HT-29 (cell line): ENCODE results near the gene LIG1. TPM values are rescaled to one million over a fixed set of nuclear protein-coding genes. Genes with fewer than 3 reads are reported as not detected.

Source experiments
- DNase-seq: peaks from one replicate; pipeline ENCODE4 v3.0.0-alpha.2; 2015; ENCODE audit warnings: low spot score
- total RNA-seq: library from RNA; depleted of rRNA; stranded (reverse); fragments of >200 nt; shearing (Covaris generic); gene quantifications from 2 replicates; pipeline ENCODE4 v1.2.3, GENCODE V29; 2014

LIG1 gene
- total RNA-seq, 1 experiment from 2014 or later: 182 TPM

DNA sequence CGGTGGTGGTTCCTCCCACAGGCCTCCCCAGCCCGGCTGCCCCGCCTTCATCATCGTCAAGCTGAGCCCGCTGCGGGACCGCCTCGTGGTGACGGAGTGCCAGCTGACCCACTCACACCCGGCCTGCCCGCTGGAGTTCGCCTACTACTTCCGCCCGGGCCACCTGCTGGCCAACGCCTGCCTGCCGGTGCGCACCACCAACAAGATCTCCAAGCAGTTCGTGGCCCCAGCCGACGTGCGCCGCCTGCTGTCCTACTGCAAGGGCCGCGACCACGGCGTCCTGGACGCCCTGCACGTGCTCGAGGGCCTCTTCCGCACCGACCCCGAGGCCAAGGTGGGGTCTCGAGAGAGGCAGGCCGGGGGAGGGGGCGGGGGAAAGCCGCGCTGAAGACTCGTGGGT is 12.3 kb upstream of the LIG1 start:
- DNase-seq: no peak

DNA sequence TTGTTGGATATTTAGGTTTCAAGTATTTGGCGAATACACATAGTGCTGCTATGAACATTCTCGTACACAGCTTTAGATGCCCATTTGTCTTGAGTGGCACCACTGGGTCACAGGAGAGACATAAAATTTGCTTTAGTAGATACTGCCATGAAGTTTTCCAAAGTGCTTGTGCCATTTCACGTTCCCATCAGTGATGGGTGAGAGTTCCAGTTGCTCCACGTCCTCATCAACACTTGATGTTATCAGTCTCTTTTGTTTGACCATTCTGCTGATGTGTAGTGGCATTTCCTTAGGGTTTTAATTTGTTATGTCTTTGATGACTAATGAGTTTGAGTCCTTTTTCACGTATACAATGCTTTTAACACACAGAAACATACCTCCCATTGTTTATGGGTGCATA is 11.4 kb upstream of the LIG1 start:
- DNase-seq: no peak

DNA sequence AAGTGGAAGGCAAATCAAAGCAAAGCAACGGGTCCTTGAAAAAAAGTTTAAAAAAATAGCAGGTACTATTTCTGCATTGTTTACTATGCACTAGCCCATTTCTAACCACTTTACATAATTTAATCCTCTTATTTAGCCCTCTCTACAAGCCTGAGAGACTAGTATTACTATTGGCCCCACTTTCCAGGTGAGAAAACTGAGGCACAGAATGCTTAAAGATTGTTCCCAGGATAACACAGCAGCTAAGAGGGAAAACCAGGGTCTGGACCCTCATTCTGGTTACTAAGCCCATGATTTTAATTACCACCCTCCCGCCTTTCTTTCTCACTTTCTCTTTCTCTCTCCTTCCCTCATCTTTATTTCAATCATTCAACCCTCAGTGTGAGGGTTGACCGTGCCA is 6.1 kb upstream of the LIG1 start:
- DNase-seq: no peak

DNA sequence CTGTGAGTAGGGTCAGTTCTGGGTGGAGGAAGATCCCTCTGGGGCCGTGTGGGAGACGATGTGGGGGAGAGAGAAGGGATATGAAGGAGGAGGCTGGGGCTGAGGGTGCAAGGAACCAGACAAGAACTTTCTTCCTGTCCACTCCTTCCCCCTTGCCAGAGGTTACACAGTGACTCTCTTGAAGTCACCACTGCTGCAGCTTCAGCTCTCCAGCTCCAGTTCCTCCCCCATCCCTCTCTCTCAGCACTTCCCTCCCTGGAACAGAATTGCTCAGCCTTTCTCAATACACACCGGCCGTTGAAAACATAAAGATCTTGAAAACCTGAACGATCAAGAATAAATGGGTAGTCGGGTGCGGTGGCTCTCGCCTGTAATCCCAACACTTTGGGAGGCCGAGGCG is 5.4 kb upstream of the LIG1 start:
- no peak for DNase-seq

DNA sequence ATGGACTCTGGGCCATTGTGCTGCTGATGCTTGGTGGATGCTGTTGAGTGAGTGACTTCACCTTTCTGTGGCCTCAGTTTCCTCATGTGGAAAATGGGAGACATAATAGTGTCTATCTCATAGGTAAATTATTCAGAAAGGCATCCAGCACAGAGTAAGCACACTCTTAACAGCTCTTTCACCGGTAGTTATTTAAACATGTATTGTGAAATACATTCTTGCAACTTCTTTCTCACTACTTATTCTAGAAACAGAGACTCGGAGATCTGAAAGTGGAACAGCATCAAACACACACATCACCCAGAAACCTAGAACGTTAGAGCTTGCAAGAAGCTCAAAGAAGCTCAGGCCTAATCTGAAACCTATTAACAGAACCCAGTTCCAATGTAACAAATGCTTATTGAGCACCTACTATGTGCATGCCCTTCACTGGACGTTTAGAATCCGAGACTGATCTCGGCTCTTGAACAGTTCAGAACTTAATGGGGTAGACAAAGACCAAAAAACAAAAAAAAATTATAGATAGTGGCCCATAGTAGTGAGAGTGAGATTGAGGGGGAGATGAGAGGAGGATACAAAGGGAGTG is 4.4 kb upstream of the LIG1 start:
- DNase-seq: no peak

DNA sequence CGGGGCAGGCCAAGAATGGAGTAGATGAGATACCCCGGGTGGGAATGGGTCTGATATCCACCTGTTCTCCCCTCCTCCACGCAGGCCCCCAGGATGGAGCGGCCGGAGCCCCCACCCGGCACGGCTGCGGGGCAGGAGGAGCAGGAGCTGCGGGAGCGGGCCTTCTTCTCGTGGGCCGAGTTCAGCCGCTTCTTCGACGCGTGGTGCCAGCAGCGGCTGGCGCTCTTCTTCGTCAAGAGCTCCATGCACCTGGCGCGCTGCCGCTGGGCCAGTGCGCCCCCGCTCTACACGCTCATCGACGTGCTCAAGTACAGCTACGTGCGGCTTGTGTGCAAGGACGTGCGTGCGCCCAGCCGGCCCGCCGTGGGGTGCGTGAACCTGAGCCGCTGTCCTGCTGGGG is 1.6 kb upstream of the LIG1 start:
- no peak for DNase-seq

DNA sequence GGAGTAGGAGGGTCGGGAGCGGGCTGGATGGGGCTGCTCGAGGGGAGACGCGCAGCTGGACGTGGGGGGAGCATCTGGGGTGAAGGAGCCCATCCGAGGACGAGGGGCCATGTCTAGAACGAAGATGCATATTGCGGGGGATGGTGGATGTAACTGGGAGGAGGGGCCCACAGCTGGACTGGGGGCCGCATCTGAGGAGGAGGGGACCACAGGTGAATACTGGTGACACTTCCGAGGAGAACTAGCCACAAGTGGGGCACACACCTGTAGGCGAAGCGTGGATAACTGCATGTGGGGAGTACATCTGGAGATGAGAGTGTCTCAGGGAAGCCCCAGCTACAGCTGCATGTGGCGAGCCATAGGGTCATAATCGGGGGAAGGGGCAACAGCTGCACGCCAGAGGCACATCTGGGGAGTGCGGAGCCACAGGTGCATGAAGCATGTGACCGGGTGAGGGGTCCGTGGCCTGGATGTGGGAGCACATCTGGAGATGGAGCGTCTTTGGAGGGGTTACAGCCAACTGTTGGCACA is 738 bp upstream of the LIG1 start:
- peak; percentile 38 for DNase-seq

DNA sequence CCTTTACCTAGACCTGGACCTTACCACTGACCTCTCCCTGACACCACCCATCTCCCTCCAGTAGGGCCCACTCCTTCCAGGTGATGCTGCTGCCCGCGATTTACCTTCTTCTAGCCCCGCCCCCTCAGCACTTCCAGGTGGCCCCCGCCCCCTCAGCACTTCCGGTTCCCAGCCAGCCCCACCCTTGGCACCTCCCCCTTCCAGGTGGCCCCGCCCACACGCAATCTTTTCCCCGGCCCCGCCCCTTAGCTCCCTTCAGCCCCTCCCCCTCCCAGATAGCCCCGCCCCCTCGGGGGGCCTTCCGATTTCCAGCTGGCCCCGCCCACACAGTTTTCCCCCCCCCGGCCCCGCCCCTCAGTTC is 586 bp downstream of the LIG1 start:
- DNase-seq: peak; percentile 93

DNA sequence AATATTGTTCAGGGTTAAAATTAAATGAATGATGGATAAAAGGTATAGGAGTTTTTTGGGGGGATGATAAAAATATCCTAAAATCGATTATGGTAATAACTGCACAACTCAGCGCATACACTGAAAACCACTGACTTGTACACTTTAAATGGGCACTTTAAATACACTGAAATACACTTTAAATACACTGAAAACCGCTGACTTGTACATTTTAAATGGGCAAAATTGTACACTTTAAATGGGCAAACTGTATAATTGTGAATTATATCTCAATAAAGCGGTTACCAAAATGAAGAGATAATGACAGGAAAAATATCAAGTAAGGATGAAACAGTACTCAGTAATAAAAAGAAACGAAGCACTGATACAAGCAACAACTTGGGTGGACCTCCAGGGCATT is 1.5 kb downstream of the LIG1 start:
- no peak for DNase-seq

DNA sequence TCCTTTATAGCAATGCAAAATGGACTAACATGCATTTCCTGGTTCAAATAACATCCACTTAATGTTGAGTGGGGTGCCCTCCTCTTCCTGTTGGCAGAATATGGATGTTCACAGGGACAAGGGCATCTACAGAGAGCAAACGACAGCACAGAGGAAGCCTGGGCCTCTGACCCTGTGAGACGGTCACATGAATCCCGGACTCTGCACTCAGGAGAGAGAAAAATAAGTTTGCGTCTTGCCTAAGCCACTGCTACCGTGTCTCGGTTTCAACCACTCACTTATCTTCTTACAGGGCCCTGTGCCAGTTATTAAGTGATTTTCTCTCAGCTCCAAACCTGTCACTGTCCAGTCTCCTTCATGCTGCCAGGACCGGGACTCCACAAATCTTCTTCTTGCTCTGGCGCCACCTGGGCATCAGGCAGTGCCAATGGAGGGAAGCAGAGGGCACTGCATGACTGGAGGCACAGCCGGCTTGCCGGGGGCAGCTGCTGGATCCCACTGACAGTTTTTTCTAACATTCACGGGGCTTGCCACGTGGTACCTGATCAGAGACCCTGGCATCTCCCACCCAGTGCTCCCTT is 11.8 kb downstream of the LIG1 start:
- DNase-seq: no peak

DNA sequence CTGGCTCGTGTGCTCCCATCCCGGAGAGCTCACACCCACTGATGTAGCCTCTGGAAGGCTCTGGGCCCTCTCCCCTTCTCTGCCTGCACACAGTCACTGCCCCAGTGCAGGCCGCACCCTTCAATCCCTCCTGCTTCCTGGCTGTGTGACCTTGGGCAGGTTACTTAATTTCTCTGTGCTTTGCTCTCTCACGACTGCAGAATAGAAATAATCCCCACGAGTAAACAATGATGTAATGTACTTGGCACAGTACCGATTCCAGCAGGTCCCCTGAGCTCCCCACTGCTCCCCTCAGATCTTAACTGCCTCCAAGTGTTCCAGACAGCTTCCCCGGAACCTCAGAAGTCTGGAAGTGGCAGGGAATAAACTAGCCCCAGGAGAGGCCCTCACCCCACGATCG is 16.1 kb downstream of the LIG1 start:
- no peak for DNase-seq

DNA sequence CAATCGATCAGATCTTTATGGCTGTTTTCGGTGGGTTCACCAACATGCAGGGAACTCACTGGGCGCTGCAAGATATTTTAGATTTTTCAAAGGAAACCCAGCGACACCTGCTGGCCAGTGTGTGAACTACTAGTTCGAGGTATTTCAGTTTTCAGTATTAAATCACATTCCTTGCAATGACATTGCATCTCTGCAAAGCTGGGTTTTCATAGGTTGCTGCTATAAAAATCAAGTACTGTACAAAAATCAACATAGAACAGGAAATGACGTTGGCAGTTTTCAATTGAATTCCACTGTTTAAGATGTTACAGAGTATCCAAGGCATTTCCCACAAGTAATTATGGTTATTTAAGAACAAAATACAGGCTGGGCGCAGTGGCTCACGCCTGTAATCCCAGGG is 17.6 kb downstream of the LIG1 start:
- peak; percentile 87 for DNase-seq

DNA sequence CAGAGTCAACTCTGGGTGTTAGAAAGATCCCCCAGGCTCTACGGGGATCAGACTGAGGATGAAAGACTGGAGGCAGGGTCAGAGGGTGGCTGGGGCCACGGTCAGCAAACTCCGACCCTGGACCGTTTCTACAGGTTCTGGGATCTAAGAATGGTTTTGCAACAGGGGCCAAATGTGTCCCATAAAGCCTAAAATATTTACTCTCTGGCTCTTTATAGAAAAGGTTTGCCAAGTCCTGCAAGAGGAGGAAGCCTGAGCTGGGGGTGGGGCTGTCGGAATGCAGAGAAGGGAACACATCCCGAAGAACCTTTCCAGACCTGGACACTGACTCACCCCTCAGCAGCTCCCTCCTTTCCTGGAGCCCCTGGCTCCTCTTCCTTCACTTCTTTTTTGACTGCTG is 20.7 kb downstream of the LIG1 start:
- no peak for DNase-seq

DNA sequence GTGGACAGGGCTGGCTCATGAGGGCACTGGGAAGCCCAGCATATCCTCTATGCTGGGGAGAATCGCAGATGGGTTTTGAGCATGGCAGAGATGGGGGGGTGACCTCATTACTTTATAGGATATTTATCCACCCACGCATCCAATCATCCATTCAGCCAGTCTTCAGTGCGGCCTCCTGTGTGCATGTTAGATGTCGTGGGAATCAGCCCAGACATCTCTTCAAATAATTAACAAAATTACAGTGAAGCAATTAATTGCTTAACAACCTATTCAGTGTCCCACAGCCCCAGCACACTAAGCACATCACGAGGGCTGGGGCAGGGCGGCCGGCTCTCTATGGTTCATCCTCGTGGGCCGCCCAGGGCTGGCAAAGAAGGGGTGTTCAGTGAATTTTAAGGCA is 21.6 kb downstream of the LIG1 start:
- no peak for DNase-seq

DNA sequence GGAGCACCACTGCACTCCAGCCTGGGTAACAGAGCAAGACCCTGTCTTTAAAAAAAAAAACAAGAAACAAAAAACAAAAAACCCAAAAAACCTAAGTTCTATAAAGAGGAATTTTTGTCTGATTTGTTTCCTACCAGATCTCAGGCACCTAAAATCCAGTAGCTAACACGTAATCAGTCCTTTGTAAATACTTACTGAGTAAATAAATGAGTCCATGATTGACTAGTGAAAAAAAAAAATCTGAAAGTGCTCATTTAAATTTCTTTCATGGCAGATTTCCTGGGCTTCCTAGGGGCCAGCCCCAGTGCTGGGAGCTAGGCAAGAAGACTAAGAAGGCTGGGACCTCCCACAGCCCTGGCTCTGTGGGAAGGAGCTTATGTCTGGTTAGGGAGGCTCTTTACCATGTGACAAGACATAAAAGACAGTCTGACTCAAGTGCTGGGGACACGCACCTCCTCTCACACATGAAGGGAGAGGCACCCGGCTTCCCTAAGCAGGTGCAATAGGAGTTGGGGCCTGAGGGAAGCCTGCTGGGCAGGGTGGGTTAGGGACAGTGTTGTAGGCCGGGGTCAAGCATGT is 22.5 kb downstream of the LIG1 start:
- DNase-seq: no peak

DNA sequence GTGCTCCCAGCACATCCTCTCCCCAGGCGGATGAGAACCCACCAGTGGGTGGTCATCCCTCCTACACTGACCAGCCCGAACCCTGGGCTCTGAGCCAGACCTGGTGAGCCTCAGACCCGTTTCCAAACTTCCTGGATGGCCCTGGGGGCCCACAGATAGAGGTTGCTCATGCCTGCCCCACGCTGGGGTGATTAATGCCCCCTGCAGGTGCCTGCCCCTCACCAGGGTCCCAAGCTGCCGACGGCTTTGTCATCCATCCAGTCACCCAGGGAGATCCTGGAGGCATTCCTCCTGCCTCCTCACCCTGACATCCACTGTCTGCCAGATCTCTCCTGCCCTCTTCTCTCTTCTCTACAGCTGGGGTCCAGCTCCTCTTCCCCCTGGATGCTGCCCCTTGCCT is 31.1 kb downstream of the LIG1 start:
- DNase-seq: no peak

DNA sequence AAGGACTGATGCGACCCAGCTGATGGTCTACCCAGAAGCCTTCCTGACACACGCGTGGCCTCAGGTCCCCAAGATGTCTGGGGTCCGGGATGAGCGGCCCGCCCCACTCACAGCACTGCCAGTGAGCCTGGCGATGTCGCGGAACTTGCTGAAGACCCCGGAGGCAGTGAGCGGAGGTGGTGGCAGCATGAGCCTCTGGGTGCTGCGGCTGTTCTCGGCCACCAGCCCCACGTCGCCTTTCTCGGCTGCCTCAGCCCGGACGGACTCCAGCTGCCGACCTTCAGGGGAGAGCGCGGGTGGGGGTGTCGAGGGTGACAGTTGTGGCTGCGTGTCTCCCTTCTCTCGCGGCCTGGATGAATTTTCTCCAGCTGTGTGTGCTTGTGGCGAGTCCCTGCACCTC is 32.7 kb downstream of the LIG1 start:
- DNase-seq: no peak

DNA sequence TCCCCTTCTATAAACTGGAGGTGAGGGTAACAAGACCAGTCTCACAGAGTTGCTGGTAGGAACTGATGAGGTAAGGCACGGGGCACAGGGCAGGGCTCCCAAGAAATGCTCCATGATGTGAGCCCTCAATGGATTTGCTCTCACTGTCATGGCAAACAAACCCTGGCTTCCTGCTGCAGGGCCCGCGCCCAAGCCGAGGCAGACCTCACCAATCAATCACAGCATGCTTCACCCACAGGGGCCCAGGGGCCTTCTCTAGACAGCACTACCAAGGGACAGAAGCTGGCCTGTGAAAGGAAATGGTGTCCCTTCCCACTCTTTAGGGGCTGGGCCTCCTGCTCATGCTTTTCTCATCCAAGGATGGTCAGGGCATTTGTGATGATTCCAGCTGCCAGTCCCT is 33.6 kb downstream of the LIG1 start:
- DNase-seq: no peak

DNA sequence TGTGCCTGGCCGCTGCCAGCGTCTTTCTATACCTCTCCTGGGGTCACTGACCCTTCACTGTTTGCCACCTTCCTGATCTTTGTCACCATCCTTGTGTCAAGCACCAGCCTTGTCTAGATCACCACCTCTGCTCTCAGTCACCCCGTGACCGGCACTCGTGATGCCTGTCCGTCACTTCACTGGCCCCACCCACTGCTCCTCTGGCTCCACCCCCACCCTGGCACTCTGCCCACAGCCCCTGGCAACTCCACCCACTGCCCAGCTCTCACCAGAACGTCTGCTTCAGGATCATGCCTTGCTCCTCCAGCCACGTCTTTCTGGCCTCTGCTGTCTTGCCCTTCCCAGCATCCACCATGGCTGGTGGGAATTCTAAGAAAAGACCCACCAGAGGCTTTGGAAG is 34.7 kb downstream of the LIG1 start:
- peak; percentile 39 for DNase-seq

DNA sequence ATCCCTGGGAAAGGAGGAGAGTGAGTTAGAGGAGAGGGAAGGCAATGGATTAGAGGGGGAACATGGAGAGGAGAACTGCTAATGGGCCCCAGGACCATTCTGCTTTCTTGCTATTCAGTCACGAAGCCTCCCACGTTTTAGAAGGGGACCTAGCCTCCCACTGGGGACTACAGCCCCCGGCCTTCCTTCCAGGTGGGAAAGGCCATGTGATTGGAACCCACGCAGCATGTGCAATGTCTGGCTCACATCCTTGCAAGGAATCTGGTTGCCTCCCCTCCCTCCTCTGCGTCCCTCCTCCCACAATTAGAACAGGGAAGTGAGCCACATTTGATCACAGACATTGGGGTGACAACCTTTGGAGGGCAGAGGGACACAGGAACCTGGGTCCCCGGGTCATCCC is 37.0 kb downstream of the LIG1 start:
- no peak for DNase-seq

DNA sequence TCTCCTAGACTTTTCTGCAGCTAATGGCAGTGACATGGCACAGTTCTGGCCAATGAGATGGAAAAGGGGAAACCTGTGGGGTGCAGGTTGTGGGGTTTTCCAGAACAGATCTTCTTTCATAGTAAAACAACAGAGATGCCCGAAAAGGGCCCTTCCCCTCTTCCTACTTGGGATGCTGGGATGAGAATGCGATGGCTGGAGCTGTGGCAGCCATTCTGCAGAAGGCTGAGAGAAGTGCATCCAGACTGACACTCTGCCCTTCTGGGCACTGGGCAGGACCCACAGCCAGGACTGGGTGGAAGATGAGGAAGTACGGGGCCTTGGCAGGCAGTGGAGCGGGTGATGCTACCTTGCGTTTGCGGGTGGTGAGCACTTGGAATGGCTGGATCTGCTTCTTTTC is 42.6 kb downstream of the LIG1 start:
- no peak for DNase-seq

DNA sequence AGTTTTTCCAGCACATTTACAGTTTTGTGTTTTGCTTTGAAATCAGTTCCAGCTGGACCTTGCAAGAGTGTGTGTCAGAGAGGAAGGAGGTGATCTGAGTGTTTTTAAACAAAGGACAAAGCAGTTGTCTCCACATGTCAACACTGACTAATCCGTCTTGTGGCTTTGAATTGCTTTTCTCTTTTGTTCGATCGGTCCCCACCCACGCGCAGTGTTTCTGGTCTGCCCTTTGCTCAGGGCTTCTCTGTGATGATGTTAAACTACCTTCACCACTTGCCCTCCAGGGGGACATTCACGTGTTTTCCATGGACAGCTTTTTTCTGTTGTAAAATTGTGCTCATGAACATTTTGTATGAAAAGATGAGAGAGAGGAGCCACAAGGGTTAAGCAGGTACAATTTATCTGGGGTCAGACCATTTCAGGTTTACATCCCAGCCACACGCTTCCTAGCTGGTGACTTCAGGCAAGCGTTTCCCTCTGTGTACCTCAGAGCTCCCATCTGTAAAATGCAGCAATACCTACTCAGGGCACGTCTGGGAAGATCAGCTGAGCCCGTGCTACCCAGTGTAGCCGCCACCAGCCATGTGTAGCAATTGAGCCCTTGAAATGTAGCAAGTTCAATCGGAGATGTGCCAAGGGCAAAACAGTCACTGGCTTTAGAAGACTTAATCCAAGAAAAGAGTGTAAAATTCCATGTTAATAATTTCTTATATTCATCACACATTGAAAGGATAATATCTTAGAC is 46.1 kb downstream of the LIG1 start:
- DNase-seq: peak; percentile 81

DNA sequence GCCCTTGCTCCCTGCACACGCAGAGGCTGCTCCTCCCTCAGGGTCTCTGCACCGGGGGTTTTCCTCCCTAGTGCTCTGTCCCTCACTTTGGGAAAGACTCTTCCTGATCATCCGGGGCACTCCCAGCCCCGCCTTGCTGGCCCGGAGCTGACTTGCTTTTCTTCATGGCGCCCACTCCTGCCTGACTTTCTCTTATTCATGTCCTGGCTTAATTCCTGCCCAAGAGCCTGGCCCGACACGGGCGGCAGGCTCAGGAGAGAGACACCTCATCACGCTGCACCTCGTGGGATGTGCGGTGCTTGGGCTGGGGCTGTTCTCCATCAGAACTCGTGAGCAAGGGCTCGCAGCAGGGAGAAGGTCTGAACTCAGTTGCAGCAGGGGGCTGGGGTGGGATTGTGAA is 47.7 kb downstream of the LIG1 start:
- DNase-seq: no peak
